Smooth muscle cell (in vitro differentiated cells): ENCODE results near the gene LINGO1. TPM values are rescaled to one million over a fixed set of nuclear protein-coding genes. Genes with fewer than 3 reads are reported as not detected.

Experiments used
- DNase-seq: peaks from one replicate; lab custom pipeline; 2025; ENCODE audit not compliant: unreplicated experiment; lab: John Stamatoyannopoulos, UW
- H2AFZ ChIP-seq: fragments of 200-600 bp; sonication (generic); 2 replicates; pipeline ENCODE4 v1.6.0; 2016; ENCODE audit warnings: antibody characterized with exemption, low read depth, mild to moderate bottlenecking
- H3F3A ChIP-seq: fragments of 200-600 bp; sonication (generic); 2 replicates; pipeline ENCODE4 v1.6.0; 2017; ENCODE audit warnings: antibody characterized with exemption, low read depth
- H3K27ac ChIP-seq: fragments of 200-600 bp; sonication (generic); 2 replicates; pipeline ENCODE4 v1.5.1; 2016; ENCODE audit warnings: low read depth, mild to moderate bottlenecking
- H3K27me3 ChIP-seq: fragments of 200-600 bp; sonication (generic); 2 replicates; pipeline ENCODE4 v1.6.1; 2016; ENCODE audit warnings: low read depth, mild to moderate bottlenecking
- H3K36me3 ChIP-seq: fragments of 200-600 bp; sonication (generic); 2 replicates; pipeline ENCODE4 v1.5.1; 2016; ENCODE audit warnings: low read depth
- H3K4me1 ChIP-seq: fragments of 200-600 bp; sonication (generic); 2 replicates; pipeline ENCODE4 v1.5.1; 2016; ENCODE audit warnings: low read depth
- H3K4me2 ChIP-seq: fragments of 200-600 bp; sonication (generic); 2 replicates; pipeline ENCODE4 v1.6.0; 2016; ENCODE audit warnings: mild to moderate bottlenecking
- H3K4me3 ChIP-seq: fragments of 200-600 bp; sonication (generic); 2 replicates; pipeline ENCODE4 v1.5.1; 2016; ENCODE audit warnings: mild to moderate bottlenecking
- H3K79me2 ChIP-seq: fragments of 200-600 bp; sonication (generic); 2 replicates; pipeline ENCODE4 v1.6.0; 2016; ENCODE audit warnings: low read depth, mild to moderate bottlenecking
- H3K9ac ChIP-seq: fragments of 200-600 bp; sonication (generic); 2 replicates; pipeline ENCODE4 v1.6.0; 2016; ENCODE audit warnings: low read depth
- H3K9me3 ChIP-seq: fragments of 200-600 bp; sonication (generic); replicated peaks from 2 replicates; pipeline ENCODE4 v1.5.1; 2016; ENCODE audit warnings: low read depth
- H4K20me1 ChIP-seq: fragments of 200-600 bp; sonication (generic); 2 replicates; pipeline ENCODE4 v1.6.0; 2016; ENCODE audit warnings: low read depth
- WGBS: methylation state at CpG from one replicate; pipeline ENCODE4 v1.1.7; 2016; ENCODE audit warnings: low lambda C conversion rate; 5-methylcytosine and 5-hydroxymethylcytosine counted together
- polyA plus RNA-seq: library from polyadenylated mRNA; unstranded; fragments of >200 nt; fragmentation: Nextera tagmentation; extraction: Ambion mirVana; gene quantifications from 2 replicates; pipeline ENCODE4 v1.2.1, GENCODE V29; 2016
- total RNA-seq: library from RNA; depleted of rRNA; stranded (reverse); fragments of >200 nt; gene quantifications from 2 replicates; pipeline ENCODE4 v1.2.3, GENCODE V29; 2014
- TF ChIP-seq, protein P1 (sequence below): fragments of 200-600 bp; sonication (generic); IDR thresholded peaks from 2 replicates; pipeline ENCODE4 v1.5.1; 2017; ENCODE audit warnings: borderline replicate concordance, mild to moderate bottlenecking, antibody characterized with exemption; ENCODE audit not compliant: insufficient read depth, poor library complexity, severe bottlenecking

The LINGO1 gene
- total and polyA plus RNA-seq, 2 experiments from 2014 or later, result 3.5 to 13.4 TPM

DNA sequence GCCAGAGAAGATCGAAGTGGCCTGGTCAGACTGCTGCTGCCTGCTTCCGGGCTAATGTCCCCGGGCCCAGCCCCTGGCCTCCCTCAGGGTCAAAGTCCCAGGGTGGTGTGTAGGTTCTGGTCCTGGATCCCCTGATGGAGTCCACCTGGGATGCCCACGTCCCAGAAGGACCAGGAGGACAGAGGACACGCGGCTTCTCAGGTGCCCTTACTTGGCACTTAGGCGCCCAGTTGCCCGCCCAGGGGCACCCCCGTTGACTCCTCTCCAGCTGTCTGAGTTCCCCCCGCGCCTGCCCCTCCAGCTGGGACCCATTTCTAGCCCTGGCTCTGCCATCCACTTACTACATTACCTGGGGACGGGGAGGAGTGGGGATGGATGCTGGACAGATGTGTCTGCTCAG lies 44.6 kb downstream of the LINGO1 start:
- TF ChIP-seq, protein P1, sequence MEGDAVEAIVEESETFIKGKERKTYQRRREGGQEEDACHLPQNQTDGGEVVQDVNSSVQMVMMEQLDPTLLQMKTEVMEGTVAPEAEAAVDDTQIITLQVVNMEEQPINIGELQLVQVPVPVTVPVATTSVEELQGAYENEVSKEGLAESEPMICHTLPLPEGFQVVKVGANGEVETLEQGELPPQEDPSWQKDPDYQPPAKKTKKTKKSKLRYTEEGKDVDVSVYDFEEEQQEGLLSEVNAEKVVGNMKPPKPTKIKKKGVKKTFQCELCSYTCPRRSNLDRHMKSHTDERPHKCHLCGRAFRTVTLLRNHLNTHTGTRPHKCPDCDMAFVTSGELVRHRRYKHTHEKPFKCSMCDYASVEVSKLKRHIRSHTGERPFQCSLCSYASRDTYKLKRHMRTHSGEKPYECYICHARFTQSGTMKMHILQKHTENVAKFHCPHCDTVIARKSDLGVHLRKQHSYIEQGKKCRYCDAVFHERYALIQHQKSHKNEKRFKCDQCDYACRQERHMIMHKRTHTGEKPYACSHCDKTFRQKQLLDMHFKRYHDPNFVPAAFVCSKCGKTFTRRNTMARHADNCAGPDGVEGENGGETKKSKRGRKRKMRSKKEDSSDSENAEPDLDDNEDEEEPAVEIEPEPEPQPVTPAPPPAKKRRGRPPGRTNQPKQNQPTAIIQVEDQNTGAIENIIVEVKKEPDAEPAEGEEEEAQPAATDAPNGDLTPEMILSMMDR, result no peak
- 93% methylated on average over 12 of the region's 12 CpGs for WGBS
- Histone ChIP-seq H3K79me2 (no peaks in the 10 kb centered on the region), H3K4me2 (no peak overlapping the region), H3K4me3 (no peak overlapping the region), H3K27me3 (no peaks in the 10 kb centered on the region), H3K9ac (no peak overlapping the region), H4K20me1 (no peaks in the 10 kb centered on the region), H3F3A (no peaks in the 10 kb centered on the region), H3K9me3 (no peaks in the 10 kb centered on the region), H3K36me3 (no peaks in the 10 kb centered on the region), H3K27ac (no peak overlapping the region), H3K4me1 (no peaks in the 10 kb centered on the region), H2AFZ (no peak overlapping the region)
- no peak for DNase-seq

DNA sequence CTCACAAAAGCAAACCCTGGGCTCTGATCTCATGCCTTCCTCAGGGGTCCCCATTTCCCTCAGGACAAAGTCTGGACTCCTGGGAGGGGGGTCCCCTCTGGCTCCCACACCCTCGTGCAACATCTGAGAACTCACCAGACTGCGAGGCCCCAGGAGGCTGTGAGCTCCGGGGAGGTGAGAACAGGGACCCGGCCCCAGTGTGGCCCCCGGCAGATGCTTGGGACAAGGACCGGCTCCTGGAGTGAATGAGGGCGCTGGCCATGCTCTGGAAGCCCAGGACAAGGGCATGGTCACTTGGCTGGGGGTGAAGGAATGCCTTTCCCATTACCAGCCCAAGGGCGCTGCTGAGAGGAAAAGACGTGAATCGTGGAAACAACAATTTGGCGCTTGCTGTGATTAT lies 48.0 kb downstream of the LINGO1 start:
- no peaks in the 10 kb centered on the region for H3K9me3 ChIP-seq
- no peak overlapping the region for H3K4me3 ChIP-seq
- no peak overlapping the region for H3K4me2 ChIP-seq
- H3F3A ChIP-seq, result no peaks in the 10 kb centered on the region
- no peaks in the 10 kb centered on the region for H4K20me1 ChIP-seq
- no peak overlapping the region for H3K9ac ChIP-seq
- H3K27ac ChIP-seq, result no peak overlapping the region
- H3K36me3 ChIP-seq, result no peaks in the 10 kb centered on the region
- no peaks in the 10 kb centered on the region for H3K27me3 ChIP-seq
- 81% methylated on average over 11 of the region's 11 CpGs for WGBS
- no peak for DNase-seq
- H3K4me1 ChIP-seq, result no peaks in the 10 kb centered on the region
- H2AFZ ChIP-seq, result no peak overlapping the region
- TF ChIP-seq, protein P1, result no peak
- H3K79me2 ChIP-seq, result no peaks in the 10 kb centered on the region

DNA sequence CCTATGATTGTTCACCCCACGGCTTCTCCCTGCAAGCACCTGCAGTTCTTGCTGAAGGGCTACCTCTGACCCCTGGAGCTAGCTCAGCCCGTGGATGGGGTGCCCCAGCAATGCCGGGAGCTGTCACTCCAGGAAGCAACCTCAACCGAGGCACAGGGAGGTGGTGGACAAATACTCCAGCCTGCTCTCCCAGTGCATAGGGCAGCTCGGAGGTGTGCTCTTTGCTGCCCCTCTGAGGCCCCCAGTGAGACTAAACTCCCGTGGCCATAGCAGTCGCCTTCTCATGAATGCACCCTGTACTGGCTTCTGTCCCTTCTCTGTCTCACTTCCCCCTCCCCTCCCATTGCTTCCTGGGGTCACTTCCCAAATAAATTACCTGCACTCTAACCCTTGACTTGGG lies 48.5 kb downstream of the LINGO1 start:
- WGBS, result 57% methylated on average over 7 of the region's 7 CpGs
- no peaks in the 10 kb centered on the region for H4K20me1 ChIP-seq
- no peaks in the 10 kb centered on the region for H3K4me1 ChIP-seq
- no peak overlapping the region for H3K4me2 ChIP-seq
- no peaks in the 10 kb centered on the region for H3K79me2 ChIP-seq
- DNase-seq, result no peak
- H3K9ac ChIP-seq, result no peak overlapping the region
- no peaks in the 10 kb centered on the region for H3F3A ChIP-seq
- H2AFZ ChIP-seq, result no peak overlapping the region
- H3K36me3 ChIP-seq, result no peaks in the 10 kb centered on the region
- no peak overlapping the region for H3K4me3 ChIP-seq
- H3K27me3 ChIP-seq, result no peaks in the 10 kb centered on the region
- H3K27ac ChIP-seq, result no peak overlapping the region
- TF ChIP-seq, protein P1, result peak; percentile 7
- no peaks in the 10 kb centered on the region for H3K9me3 ChIP-seq

DNA sequence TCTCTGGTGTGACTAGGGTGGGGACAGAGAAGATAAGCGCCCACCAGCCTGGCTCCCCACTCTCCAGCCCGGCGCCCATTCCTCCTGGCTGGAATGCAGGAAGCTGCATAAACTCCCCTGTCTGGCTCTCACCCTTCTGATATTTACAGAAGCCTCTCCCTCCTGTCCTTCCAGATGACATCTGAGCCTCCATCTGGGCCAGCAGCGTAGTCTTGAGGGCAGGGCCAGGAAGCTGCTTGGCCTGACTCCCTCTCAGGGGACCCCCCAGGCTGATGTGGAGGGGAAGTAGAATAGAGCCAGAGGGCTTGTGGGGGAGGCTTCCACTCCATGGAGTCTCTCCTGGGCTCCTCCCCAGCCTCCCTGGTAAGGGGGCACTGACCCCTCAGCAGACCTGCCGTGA lies 49.9 kb downstream of the LINGO1 start:
- Histone ChIP-seq H3K27ac (no peak overlapping the region), H2AFZ (no peak overlapping the region), H3K4me1 (no peaks in the 10 kb centered on the region), H3K27me3 (no peaks in the 10 kb centered on the region), H4K20me1 (no peaks in the 10 kb centered on the region), H3K36me3 (no peaks in the 10 kb centered on the region), H3K4me3 (no peak overlapping the region), H3K4me2 (no peak overlapping the region), H3K9me3 (no peaks in the 10 kb centered on the region), H3K79me2 (no peaks in the 10 kb centered on the region), H3K9ac (no peak overlapping the region), H3F3A (no peaks in the 10 kb centered on the region)
- 84% methylated on average over 5 of the region's 5 CpGs for WGBS
- TF ChIP-seq, protein P1, result no peak
- DNase-seq, result no peak
